ENCODE results near the gene SLC6A6. TPM values are rescaled to one million over a fixed set of nuclear protein-coding genes. Genes with fewer than 3 reads are reported as not detected.

Gene SLC6A6
- total and polyA plus RNA-seq, 4 donors, result 0.92 to 7.2 (median 2.9) TPM

- no peaks in the 10 kb centered on the region for H3K36me3 ChIP-seq (ENCODE audit: control insufficient read depth in 4 of 4, insufficient read depth in 3 of 4, low read depth in 1 of 4, low read length in 3 of 4)
- H3K27me3 ChIP-seq (ENCODE audit: control insufficient read depth in 4 of 4, insufficient read depth in 4 of 4, low read length in 3 of 4), result no peaks in the 10 kb centered on the region
- peak; percentile 62 to 69 for TF ChIP-seq HNF4A (conservative IDR thresholded peaks at IDR 0.05)
- TF ChIP-seq JUND (IDR thresholded peaks at IDR 0.05), result no peak
- H3K9me3 ChIP-seq (ENCODE audit: control insufficient read depth in 4 of 4, low read length in 3 of 4), result no peaks in the 10 kb centered on the region
- H3K27ac ChIP-seq (ENCODE audit: low read depth in 1 of 2, low read length in 2 of 2), result no peak overlapping the region
- H3K9ac ChIP-seq (ENCODE audit: low read depth in 1 of 2, low read length in 2 of 2), result no peak overlapping the region
- WGBS, result 94% methylated on average over 4 of the region's 4 CpGs
- peaks cover 0 to 16% (median 5%) of the 10 kb centered on the region in 4 donors for H3K4me1 ChIP-seq (ENCODE audit: control insufficient read depth in 4 of 4, insufficient read depth in 4 of 4, low read length in 3 of 4)
- DNase-seq (ENCODE audit: low spot score), result no peak
- H3K4me3 ChIP-seq (ENCODE audit: low read depth in 1 of 3, low read length in 3 of 3), result no peak overlapping the region
These were observed 27.2 kb downstream of the SLC6A6 start for GRCh38 chr3:14429640-14430039.

GRCh38 chr3:14430053-14430452 lies 27.6 kb downstream of the SLC6A6 start:
- 84% methylated on average over 5 of the region's 5 CpGs for WGBS
- Histone ChIP-seq H3K4me1 (ENCODE audit: control insufficient read depth in 4 of 4, insufficient read depth in 4 of 4, low read length in 3 of 4) (peaks cover 0 to 20% (median 4%) of the 10 kb centered on the region in 4 donors), H3K27ac (ENCODE audit: low read depth in 1 of 2, low read length in 2 of 2) (no peak overlapping the region), H3K9ac (ENCODE audit: low read depth in 1 of 2, low read length in 2 of 2) (no peak overlapping the region), H3K9me3 (ENCODE audit: control insufficient read depth in 4 of 4, low read length in 3 of 4) (no peaks in the 10 kb centered on the region), H3K4me3 (ENCODE audit: low read depth in 1 of 3, low read length in 3 of 3) (no peak overlapping the region), H3K36me3 (ENCODE audit: control insufficient read depth in 4 of 4, insufficient read depth in 3 of 4, low read depth in 1 of 4, low read length in 3 of 4) (no peaks in the 10 kb centered on the region), H3K27me3 (ENCODE audit: control insufficient read depth in 4 of 4, insufficient read depth in 4 of 4, low read length in 3 of 4) (no peaks in the 10 kb centered on the region)
- no peak for DNase-seq (ENCODE audit: low spot score)
- peak in 1 of 2 donors; percentile 0 for TF ChIP-seq HNF4A (conservative IDR thresholded peaks at IDR 0.05)
- TF ChIP-seq FOXA1 (IDR thresholded peaks at IDR 0.05), result no peak

GRCh38 chr3:14430706-14431451 lies 28.5 kb downstream of the SLC6A6 start:
- TF ChIP-seq YY1 (IDR thresholded peaks at IDR 0.05) (no peak), HNF4A (conservative IDR thresholded peaks at IDR 0.05) (no peak), ZBTB33 (IDR thresholded peaks at IDR 0.05) (no peak), RAD21 (IDR thresholded peaks at IDR 0.05) (no peak), CTCF (IDR thresholded peaks at IDR 0.05; ENCODE audit: low read depth, low read length, missing input control) (no peak), GABPA (IDR thresholded peaks at IDR 0.05 in 1 of 2, conservative IDR thresholded peaks at IDR 0.05 in 1 of 2) (no peak), ATF3 (IDR thresholded peaks at IDR 0.05) (no peak), EGR1 (IDR thresholded peaks at IDR 0.05; ENCODE audit: low read depth in 2 of 2) (no peak), MAX (IDR thresholded peaks at IDR 0.05) (no peak), TAF1 (conservative IDR thresholded peaks at IDR 0.05) (no peak), FOXA1 (IDR thresholded peaks at IDR 0.05) (no peak), NR2F2 (IDR thresholded peaks at IDR 0.05) (no peak), JUND (IDR thresholded peaks at IDR 0.05) (no peak), RXRA (IDR thresholded peaks at IDR 0.05) (no peak)
- DNase-seq (ENCODE audit: low spot score), result no peak
- 86% methylated on average over 12 of the region's 12 CpGs for WGBS
- Histone ChIP-seq H3K9ac (ENCODE audit: low read depth in 1 of 2, low read length in 2 of 2) (no peak overlapping the region), H3K27ac (ENCODE audit: low read depth in 1 of 2, low read length in 2 of 2) (peak overlapping the region; percentile 72 to 77), H3K9me3 (ENCODE audit: control insufficient read depth in 4 of 4, low read length in 3 of 4) (no peaks in the 10 kb centered on the region), H3K36me3 (ENCODE audit: control insufficient read depth in 4 of 4, insufficient read depth in 3 of 4, low read depth in 1 of 4, low read length in 3 of 4) (no peaks in the 10 kb centered on the region), H3K27me3 (ENCODE audit: control insufficient read depth in 4 of 4, insufficient read depth in 4 of 4, low read length in 3 of 4) (no peaks in the 10 kb centered on the region), H3K4me1 (ENCODE audit: control insufficient read depth in 4 of 4, insufficient read depth in 4 of 4, low read length in 3 of 4) (peaks cover 0 to 20% (median 3%) of the 10 kb centered on the region in 4 donors), H3K4me3 (ENCODE audit: low read depth in 1 of 3, low read length in 3 of 3) (no peak overlapping the region)

All from liver (tissue), 9 donors.